ENCODE data around the gene FNBP1. TPM values are rescaled to one million over a fixed set of nuclear protein-coding genes. Genes with fewer than 3 reads are reported as not detected.
A peak's percentile ranks its signal among the peaks of the same experiment; 100 is the strongest.

Gene FNBP1
- total and polyA plus RNA-seq, 8 donors, result 30.4 to 51.8 (median 34.4) TPM

- intact Hi-C loops (cut with DNase I), result no loop called here
- Histone ChIP-seq H3K27me3 (no peaks in the 10 kb centered on the region), H3K36me3 (no peaks in the 10 kb centered on the region), H3K4me1 (no peaks in the 10 kb centered on the region), H3K9me3 (no peaks in the 10 kb centered on the region), H3K27ac (no peak overlapping the region), H3K4me3 (no peak overlapping the region)
- no peak for ATAC-seq
- TF ChIP-seq CTCF (IDR thresholded peaks at IDR 0.05), result no peak
- DNase-seq, result no peak
These were observed 164.7 kb downstream of the FNBP1 start for GRCh38 chr9:129878291-129878690.

GRCh38 chr9:129876815-129877214 lies 166.2 kb downstream of the FNBP1 start:
- TF ChIP-seq CTCF (IDR thresholded peaks at IDR 0.05), result no peak
- Histone ChIP-seq H3K27ac (no peak overlapping the region), H3K4me3 (no peak overlapping the region), H3K36me3 (no peaks in the 10 kb centered on the region), H3K27me3 (no peaks in the 10 kb centered on the region), H3K4me1 (no peaks in the 10 kb centered on the region), H3K9me3 (no peaks in the 10 kb centered on the region)
- intact Hi-C loops (cut with DNase I), result no loop called here
- no peak for ATAC-seq
- DNase-seq, result no peak

GRCh38 chr9:129875687-129876395 lies 167.1 kb downstream of the FNBP1 start:
- no peak for TF ChIP-seq CTCF (IDR thresholded peaks at IDR 0.05)
- intact Hi-C loops (cut with DNase I), result no loop called here

GRCh38 chr9:129875181-129875611 lies 167.8 kb downstream of the FNBP1 start:
- no peak overlapping the region for H3K27ac ChIP-seq
- ATAC-seq, result no peak
- H3K36me3 ChIP-seq, result peaks cover 0 to 1% of the 10 kb centered on the region in 2 donors
- H3K27me3 ChIP-seq, result no peaks in the 10 kb centered on the region
- H3K4me3 ChIP-seq, result no peak overlapping the region
- H3K9me3 ChIP-seq, result no peaks in the 10 kb centered on the region
- H3K4me1 ChIP-seq, result no peaks in the 10 kb centered on the region
- peak in 1 of 4 donors; percentile 66 for DNase-seq
- no peak for TF ChIP-seq CTCF (IDR thresholded peaks at IDR 0.05)
- intact Hi-C loops (cut with DNase I), result no loop called here

More at GRCh38 chr9:129875687-129876395, 167.1 kb downstream of the FNBP1 start:
- ATAC-seq (no peak), DNase-seq (no peak)
- H3K4me1 ChIP-seq, result no peaks in the 10 kb centered on the region
- no peaks in the 10 kb centered on the region for H3K27me3 ChIP-seq
- no peak overlapping the region for H3K4me3 ChIP-seq
- no peaks in the 10 kb centered on the region for H3K9me3 ChIP-seq
- no peaks in the 10 kb centered on the region for H3K36me3 ChIP-seq
- no peak overlapping the region for H3K27ac ChIP-seq

- peaks cover 0 to 9% of the 10 kb centered on the region in 2 donors for H3K36me3 ChIP-seq
- no peak overlapping the region for H3K27ac ChIP-seq
- H3K27me3 ChIP-seq, result no peaks in the 10 kb centered on the region
- ATAC-seq (no peak), DNase-seq (peak in 1 of 4 donors; percentile 69)
- H3K4me3 ChIP-seq, result no peak overlapping the region
- H3K4me1 ChIP-seq, result peaks cover 0 to 4% of the 10 kb centered on the region in 2 donors
- intact Hi-C loops (cut with DNase I), result no loop called here
- no peak for TF ChIP-seq CTCF (IDR thresholded peaks at IDR 0.05)
- no peaks in the 10 kb centered on the region for H3K9me3 ChIP-seq
These were observed 168.5 kb downstream of the FNBP1 start for GRCh38 chr9:129874261-129875101.

Measured in left lung (tissue), 10 donors.